Osteoblast (primary cell): ENCODE results near the gene CSNK2A2. TPM values are rescaled to one million over a fixed set of nuclear protein-coding genes. Genes with fewer than 3 reads are reported as not detected.

Experiments
- DNase-seq: peaks from one replicate; pipeline ENCODE4 v3.0.0; 2011; ENCODE audit warnings: low spot score, mixed read lengths; ENCODE audit not compliant: insufficient read length; ENCODE audit errors: missing footprints
- H2AFZ ChIP-seq: 2 replicates; pipeline ENCODE4 v1.6.0; 2011; ENCODE audit warnings: mild to moderate bottlenecking, low read length
- H3K27ac ChIP-seq: 2 replicates; pipeline ENCODE4 v1.5.1; 2011; ENCODE audit warnings: mild to moderate bottlenecking, low read depth, low read length, moderate library complexity
- H3K27me3 ChIP-seq: 2 replicates; pipeline ENCODE4 v1.6.0; 2012; ENCODE audit warnings: mild to moderate bottlenecking, control low read depth, inconsistent platforms, low read length, moderate library complexity; ENCODE audit not compliant: insufficient read depth
- H3K36me3 ChIP-seq: 2 replicates; pipeline ENCODE4 v1.5.1; 2011; ENCODE audit warnings: mild to moderate bottlenecking, low read length, control low read depth, moderate library complexity; ENCODE audit not compliant: insufficient read depth
- H3K4me1 ChIP-seq: 2 replicates; pipeline ENCODE4 v1.5.1; 2011; ENCODE audit warnings: mild to moderate bottlenecking, low read length, control low read depth, moderate library complexity; ENCODE audit not compliant: insufficient read depth
- H3K4me2 ChIP-seq: 2 replicates; pipeline ENCODE4 v1.6.0; 2011; ENCODE audit warnings: mild to moderate bottlenecking, low read length; ENCODE audit not compliant: insufficient read depth
- H3K4me3 ChIP-seq: fragments of 200-600 bp; sonication (generic); 3 replicates; pipeline ENCODE4 v1.5.1; 2012; ENCODE audit warnings: mild to moderate bottlenecking, low read length, inconsistent platforms; ENCODE audit not compliant: insufficient read depth
- H3K79me2 ChIP-seq: 2 replicates; pipeline ENCODE4 v1.6.0; 2012; ENCODE audit warnings: mild to moderate bottlenecking, low read length, control low read depth, inconsistent platforms; ENCODE audit not compliant: insufficient read depth
- H3K9me3 ChIP-seq: 2 replicates; pipeline ENCODE4 v1.5.1; 2011; ENCODE audit warnings: low read depth, low read length, control low read depth
- H4K20me1 ChIP-seq: 2 replicates; pipeline ENCODE4 v1.6.0; 2012; ENCODE audit warnings: mild to moderate bottlenecking, low read length, control low read depth; ENCODE audit not compliant: insufficient read depth
- CTCF ChIP-seq: IDR thresholded peaks from 2 replicates; pipeline ENCODE4 v1.5.1; 2011; ENCODE audit warnings: mild to moderate bottlenecking, low read depth, low read length, moderate library complexity; ENCODE audit errors: extremely low read depth
- total RNA-seq: library from RNA; depleted of rRNA; stranded (reverse); fragments of >200 nt; gene quantifications from 2 replicates; pipeline ENCODE4 v1.2.3, GENCODE V29; 2012

CSNK2A2 gene
- total RNA-seq, 1 donor = 40.5 TPM

GRCh38 chr16:58118801-58119508, 79.0 kb downstream of the CSNK2A2 start:
- H3K4me3 ChIP-seq = no peak overlapping the region
- no peaks in the 10 kb centered on the region for H3K27me3 ChIP-seq
- peaks cover 30% of the 10 kb centered on the region for H3K4me1 ChIP-seq
- DNase-seq = peak; percentile 22
- no peak overlapping the region for H3K4me2 ChIP-seq
- TF ChIP-seq CTCF = no peak
- H3K79me2 ChIP-seq = peaks cover 78% of the 10 kb centered on the region
- H3K36me3 ChIP-seq = peaks cover 27% of the 10 kb centered on the region
- peaks cover 60% of the 10 kb centered on the region for H4K20me1 ChIP-seq
- H2AFZ ChIP-seq = no peak overlapping the region
- H3K9me3 ChIP-seq = no peaks in the 10 kb centered on the region
- H3K27ac ChIP-seq = no peak overlapping the region

- no peak overlapping the region for H3K4me2 ChIP-seq
- no peaks in the 10 kb centered on the region for H3K27me3 ChIP-seq
- TF ChIP-seq CTCF = no peak
- no peaks in the 10 kb centered on the region for H3K9me3 ChIP-seq
- H3K4me3 ChIP-seq = no peak overlapping the region
- peaks cover 24% of the 10 kb centered on the region for H3K4me1 ChIP-seq
- H2AFZ ChIP-seq = no peak overlapping the region
- H3K79me2 ChIP-seq = peaks cover 59% of the 10 kb centered on the region
- H4K20me1 ChIP-seq = peaks cover 50% of the 10 kb centered on the region
- DNase-seq = no peak
- H3K27ac ChIP-seq = no peak overlapping the region
- H3K36me3 ChIP-seq = peaks cover 36% of the 10 kb centered on the region
Observed at GRCh38 chr16:58116529-58116928, 81.4 kb downstream of the CSNK2A2 start.

- Histone ChIP-seq H3K36me3 (peaks cover 36% of the 10 kb centered on the region), H3K79me2 (peaks cover 56% of the 10 kb centered on the region)
Observed at GRCh38 chr16:58116081-58116480, 81.8 kb downstream of the CSNK2A2 start.

More at GRCh38 chr16:58116081-58116480, 81.8 kb downstream of the CSNK2A2 start:
- Histone ChIP-seq H3K4me3 (no peak overlapping the region), H3K27me3 (no peaks in the 10 kb centered on the region), H3K4me2 (no peak overlapping the region), H4K20me1 (peaks cover 45% of the 10 kb centered on the region), H2AFZ (no peak overlapping the region), H3K27ac (no peak overlapping the region), H3K4me1 (peaks cover 20% of the 10 kb centered on the region), H3K9me3 (no peaks in the 10 kb centered on the region)
- no peak for TF ChIP-seq CTCF
- no peak for DNase-seq
